Hematopoietic multipotent progenitor cell treated with erythropoietin and hydrocortisone succinate and interleukin-3 and kit ligand, for 8 days (in vitro differentiated cells): ENCODE measurements around the gene PRG3.
"Not testable (repeated sequence)": the region's sequence is repeated elsewhere in the genome, so short reads cannot be mapped to it uniquely, and the experiment has no call there.

Experiments used
- DNase-seq: peaks from one replicate; pipeline ENCODE4 v3.0.0-alpha.2; 2015

PRG3 gene

DNA sequence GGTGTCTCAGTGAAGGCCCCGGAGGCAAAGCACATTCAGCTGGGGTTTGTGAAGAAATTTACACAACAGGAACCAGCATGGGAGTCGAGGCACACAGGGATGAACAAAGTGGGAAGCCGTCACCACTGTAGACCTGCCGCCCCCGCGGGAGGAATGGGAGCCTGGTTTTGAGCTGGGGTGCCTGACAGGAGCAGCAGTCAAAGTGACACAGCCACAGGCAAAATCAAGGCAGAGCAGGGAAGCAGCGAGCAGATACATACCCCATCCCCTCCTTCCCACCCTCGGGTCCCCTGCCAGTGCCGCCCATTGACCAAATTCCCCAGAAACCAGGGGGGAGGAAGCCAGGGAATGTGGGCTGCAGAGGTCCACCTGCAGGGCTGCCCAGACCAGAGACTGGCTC, 22.0 kb downstream of the PRG3 start:
- no peak for DNase-seq

DNA sequence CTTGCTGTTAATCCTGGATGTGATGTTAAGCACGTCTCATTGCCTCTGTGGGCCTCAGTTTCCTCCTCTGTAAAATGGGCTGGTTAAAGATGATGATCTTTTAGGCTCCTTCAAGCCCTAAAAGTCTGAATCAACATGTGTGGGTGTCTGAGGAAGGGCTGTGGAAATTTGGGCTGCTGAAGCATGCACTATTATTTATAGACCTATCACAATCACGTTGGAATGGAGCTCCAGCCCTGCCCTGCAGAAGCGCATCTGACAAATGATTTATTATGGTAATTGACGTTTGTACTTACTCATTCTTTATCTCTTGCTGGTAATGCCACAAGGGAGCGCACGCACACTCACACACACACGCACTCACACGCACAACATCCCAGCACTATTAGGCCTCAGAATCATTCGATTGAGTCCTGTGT, 22.4 kb downstream of the PRG3 start:
- DNase-seq = peak; percentile 81

DNA sequence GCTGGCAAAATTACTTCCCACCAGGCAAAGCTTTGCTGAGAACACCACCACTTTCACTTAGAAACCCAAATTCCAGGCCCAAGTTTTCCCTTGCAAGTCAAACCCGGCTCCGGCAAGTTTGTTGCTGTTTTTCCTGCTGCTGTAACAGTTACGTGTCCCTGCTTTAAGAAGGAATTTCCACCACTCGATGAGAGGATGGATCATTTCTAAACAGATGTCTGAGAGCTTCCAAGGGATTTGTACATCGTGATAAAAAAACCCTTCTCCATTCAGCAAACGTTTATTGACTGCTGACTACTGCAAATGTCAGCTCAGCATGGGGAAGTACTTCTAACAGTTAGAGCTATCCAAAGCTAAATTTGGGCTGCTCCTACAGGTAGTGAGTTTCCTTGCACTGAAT, 23.1 kb downstream of the PRG3 start:
- DNase-seq = no peak

DNA sequence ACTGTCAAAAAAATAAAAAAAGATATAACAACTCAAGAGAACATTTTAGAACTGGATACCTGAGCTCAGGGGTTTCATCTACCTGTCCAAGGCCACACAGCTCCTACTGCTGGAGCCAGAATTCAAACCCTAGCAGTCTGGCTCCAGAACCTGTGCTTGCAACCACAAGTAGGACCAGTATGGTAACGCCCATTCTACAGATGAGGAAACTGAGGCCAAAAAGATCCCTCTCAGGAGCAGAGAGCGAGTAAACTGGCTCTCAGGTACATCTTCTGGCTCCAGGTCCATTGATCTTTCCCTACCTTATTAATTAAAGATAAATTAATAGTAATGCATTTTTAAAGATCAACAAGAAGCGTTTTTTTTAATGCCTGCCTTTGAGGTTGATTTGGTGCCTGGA, 23.6 kb downstream of the PRG3 start:
- DNase-seq = no peak

DNA sequence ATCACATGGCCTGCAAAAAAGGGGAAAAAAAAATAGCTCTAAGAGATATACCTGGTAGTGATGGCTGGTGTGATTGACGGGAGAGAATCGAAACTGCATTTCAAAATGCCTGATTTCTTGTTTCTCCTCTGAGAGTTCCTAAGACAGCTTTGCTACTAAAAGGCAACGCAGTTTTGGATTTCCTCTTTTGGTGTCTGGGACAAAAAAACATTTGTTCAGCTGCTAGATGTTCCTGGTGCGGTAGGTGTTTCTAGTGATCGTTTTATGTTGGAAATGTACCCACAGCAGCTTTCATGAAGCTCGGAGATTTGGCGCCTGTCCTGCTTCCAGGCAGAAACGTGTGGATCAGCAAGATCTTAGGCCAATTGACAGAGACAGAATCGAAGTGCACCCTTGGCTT, 24.7 kb downstream of the PRG3 start:
- DNase-seq = no peak

DNA sequence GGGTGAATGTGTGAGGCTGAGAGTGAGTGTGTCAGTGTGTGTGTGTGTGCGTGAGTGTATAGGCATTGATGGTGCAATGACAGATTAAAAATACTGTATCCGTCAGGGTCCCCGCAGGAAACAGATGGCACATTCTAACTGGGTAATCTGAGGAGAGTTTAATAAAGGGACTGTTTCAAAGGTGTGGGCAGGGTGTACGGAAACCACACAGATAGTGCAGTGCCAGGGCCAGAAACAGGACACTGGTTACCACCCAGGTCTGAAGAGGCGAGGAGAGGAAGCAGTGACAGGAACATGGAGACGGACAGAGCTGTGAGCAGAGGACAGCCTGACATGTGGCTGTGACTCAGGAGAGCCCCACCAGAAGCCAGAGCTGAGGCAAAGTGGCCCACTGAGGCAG, 26.3 kb downstream of the PRG3 start:
- DNase-seq = peak; percentile 79

DNA sequence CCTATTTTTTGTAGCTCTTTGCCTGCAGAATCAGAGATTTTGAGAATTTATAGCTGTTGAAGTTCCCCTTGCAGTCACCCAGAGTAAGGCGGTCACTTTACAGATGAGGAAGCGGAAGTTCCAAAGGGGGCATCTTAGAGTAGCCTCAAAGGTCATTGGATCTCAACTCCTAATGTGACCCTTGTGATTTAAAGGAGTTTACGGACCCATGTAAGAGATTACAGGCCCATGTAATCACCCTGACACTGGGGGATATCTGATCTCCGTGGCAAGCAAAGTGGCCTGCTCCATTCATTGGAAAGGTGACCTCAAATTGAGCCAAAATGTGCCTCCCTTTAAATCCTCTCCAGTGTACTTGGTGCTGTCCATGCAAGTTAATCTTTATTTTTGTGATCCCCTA, 27.1 kb downstream of the PRG3 start:
- peak; percentile 26 for DNase-seq

DNA sequence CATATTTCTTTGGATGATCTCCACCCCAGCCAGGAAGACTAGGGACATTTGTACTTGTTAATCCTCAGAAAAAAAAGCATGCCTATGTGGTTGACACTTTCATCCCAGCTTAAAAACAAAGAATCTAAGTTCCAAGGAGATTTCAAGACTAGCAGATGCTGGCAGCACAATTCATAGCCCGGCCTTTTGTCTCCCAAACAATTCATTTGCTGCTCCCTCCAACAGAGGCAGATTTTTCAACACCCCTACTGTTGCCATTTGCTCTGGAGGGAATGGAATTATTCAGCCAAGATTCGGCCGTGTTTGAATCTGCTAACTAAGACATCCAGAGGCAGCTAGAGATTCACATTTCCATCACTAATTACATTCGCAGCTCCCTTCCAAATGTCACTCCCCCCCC, 27.5 kb downstream of the PRG3 start:
- no peak for DNase-seq

DNA sequence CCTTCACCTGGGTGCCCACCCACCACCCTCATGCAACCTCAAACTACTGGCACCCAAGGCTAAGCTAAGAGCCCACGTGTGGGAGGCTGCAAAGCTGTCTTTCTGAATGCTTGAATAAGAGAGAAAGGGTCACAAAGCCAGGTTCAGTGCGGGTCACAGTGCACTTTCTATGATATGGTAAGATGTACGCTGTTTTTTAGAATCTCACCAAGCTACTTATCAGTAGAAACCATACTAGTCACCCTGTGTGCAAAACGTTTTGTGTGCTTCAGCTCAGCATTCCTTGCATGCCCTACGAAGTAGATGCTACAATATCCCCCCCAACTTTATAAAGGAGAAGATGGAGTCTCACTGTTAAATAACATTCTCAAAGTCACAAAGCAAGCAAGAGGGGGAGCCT, 27.9 kb downstream of the PRG3 start:
- peak; percentile 79 for DNase-seq

DNA sequence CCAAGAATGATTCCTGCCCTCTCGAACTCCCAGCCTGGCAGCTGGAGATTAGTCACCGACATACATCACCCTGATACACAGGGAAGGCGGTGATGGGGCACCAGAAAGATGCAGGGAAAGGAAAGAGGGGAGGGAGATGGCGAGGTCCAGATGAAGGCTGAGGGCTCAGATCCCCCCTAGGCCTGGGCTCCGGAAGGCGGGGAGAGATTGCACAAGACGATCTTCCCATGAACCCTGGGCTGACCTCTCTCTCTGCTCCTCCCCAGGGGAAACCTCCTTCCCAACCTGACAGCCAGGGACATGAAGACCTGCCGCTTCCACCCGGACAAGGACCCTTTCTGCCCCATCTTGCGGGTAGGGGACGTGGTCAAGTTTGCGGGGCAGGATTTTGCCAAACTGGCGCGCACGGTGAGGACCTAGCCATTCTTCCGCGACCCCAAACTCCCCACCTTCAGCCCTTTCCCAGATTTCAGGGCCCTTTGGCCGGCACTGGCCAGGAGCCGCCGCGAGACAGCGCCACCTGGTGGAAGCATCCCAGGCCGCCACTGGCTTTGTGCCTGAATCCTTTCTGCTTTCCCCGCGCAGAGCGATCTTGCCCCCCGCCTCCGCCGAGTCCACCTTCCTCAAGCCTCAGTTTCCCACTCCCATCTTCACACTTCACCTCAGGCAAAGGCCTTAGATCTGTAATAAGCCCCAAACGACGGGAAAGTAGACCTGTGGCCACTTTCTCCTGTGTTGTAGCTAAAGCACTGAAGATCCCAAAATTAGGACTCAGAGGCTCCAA, 31.3 kb downstream of the PRG3 start:
- peak; percentile 48 for DNase-seq

DNA sequence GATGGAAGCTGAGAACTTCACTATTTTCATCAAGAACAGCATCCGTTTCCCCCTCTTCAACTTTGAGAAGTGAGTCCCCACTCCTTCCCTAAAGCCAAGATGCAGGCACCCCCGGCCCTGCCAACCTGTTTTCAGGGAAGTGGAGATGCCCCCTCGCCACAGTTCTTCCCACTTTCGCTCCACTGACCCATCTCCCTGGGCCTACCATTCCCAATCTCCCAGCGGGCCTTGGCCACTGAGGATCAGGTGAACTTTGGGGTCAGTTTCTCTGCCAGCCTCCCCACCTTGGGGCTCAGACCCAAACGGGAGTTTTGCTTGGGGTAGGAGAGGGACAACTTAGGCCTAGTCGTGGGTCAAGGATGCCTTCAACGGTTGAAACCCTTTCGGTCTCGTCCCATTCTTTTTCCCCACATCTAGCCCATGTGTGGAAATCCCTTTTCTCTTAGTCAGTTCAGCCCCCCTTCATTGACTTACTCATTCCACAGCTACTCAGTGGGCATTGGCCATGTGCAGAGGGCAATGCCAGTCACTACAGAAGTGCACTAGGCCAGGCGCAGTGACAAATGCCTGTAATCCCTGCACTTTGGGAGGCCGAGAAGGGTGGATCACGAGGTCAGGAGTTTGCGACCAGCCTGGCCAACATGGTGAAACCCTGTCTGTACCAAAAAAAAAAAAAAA, 32.2 kb downstream of the PRG3 start:
- no peak for DNase-seq

DNA sequence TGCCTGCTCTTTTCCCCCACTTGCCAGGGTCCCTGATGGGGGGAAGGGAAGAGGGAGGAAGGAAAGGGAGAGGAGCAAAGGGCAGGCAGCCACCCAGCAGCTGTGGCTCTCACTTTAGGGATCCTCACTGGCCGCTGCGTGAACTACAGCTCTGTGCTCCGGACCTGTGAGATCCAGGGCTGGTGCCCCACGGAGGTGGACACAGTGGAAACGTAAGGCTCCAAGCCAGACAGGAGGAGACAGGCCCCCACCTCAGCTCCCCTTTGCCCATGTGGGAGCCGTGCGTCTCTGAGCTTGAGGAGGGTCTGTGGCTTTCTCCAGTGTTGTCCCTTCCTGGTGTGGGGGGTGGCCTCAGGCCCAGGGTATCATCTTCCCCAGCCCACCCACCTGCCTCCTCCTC, 32.9 kb downstream of the PRG3 start:
- DNase-seq = no peak

DNA sequence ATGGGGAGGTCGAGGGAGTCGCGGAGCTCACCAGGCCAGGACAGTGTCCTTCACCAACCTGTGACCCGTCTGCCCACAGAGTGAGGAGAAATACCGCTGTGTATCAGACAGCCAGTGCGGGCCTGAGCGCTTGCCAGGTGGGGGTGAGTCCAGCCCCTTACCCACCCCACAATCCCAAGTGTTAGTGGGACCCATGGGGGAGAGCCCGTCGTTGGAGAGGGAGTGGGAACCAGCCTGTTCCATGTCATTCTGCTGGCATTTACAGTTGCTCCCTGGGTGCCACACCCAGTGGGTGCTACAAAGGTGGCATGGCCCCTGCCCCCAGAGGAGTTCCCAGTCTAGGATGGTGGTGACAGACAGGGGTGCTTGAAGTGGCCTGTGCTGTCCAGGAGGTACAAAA, 33.6 kb downstream of the PRG3 start:
- no peak for DNase-seq

DNA sequence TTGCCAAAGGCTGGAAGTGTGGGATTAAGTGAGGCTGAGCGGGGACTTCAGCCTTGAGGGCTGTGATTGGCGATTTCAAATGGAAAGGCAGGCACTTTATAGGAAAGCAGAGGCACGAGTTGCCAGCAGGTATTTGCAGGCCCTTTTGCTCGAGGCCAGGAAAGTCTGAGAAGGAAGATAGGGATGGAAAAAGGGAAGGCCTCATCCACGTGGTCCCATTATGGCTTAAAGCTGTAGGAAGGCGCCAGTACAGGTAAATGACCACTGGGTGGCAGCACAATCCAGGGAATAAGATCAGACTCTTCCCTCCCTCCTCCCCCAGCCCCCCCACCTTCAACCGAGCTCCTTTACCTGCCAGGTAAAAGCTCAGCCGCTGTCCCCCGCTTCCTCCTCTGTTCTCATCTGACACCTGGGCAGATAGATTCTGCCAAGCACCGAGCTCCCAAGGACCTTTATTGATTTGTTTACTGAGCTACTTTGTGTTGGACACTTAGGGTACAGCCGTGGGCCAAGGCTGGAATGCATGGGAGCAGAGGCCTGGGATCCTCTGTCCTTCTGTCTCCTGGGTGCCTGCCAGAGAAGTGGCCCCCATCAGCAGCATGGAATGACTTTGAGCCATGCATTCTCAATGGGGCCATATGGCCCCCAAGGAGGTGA, 35.3 kb downstream of the PRG3 start:
- DNase-seq = peak; percentile 84

DNA sequence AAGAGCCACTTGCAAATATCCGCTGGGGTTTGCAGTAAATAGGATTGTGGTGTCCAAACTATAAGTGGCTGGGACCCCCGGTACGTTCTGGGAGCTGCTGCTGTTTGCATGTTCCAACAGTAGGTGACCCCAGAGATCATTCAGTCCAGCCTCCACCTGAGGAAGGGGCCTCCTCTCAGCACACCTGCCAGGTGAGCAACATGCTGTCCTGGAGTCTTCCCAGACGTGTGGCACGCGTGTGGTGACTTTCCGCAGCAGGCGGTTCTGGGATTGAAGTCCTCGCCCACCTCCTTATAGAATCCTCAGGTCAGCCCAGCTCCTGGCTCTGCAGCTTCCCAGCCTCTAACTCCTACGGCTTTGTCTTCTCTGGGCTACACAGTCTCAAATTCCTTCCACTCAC, 36.1 kb downstream of the PRG3 start:
- no peak for DNase-seq

DNA sequence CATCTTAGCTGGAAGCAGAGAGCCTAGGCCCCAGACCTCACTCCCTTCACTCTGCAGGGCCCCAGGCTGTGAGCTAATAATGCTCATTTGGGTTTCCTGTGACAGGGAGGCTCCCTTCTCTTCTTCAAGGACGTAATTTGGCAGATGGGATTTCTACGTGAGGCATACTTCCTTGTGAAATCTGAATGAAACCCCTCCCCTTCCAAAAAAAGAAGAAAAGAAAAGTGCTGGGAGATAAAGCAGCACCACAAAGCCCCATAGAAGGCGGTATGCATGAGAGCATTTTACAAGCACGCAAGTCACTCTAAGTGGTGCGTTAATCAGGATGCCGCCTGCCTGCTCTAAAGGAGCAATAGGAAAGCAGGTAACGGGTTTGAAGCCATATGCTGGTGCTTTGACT, 37.1 kb downstream of the PRG3 start:
- no peak for DNase-seq

DNA sequence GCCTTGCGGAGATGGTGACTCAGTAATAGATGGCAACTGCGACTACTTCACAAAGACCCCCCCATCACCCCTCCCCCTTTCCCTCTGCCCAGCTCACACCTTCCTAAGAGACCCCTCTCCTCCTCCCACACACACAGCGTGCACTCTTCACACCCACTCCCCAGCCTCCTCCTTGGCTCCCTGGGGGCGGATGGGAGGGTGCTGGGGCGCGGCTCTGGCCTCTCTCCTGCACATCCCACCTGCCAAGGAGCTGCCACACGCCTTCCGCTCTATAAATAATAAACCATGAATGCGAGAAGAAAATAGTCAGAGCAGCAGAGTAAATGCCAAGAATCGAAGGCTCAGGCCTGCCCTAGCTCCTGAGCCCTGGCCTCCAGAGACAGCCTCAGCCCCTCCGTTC, 38.2 kb downstream of the PRG3 start:
- DNase-seq = no peak

DNA sequence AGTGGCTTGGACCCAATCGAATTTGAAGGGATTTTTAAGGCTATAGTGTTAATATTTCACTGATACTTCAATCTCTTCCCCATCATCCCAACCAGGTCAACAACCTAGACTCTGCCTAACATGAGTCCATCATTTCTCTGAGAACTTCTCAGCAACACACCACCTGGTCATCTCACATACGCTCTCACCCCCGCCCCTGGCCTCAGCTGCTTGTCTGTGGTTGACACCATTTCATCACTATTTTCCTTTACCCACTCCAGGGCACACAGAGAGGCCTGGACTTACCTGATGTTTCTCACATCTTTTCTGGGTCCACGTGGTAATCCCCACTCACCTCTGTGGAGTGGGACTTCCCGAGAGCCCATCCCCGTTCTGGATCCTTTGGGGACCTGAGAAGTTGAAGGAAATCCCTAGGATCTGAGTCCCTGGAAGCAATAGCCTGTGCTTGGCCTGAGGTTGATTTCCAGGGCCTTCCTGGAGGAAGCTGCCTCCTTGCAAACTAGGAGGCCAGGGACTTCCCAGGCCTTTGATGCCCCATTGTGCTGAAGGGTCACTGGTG, 39.6 kb downstream of the PRG3 start:
- no peak for DNase-seq

DNA sequence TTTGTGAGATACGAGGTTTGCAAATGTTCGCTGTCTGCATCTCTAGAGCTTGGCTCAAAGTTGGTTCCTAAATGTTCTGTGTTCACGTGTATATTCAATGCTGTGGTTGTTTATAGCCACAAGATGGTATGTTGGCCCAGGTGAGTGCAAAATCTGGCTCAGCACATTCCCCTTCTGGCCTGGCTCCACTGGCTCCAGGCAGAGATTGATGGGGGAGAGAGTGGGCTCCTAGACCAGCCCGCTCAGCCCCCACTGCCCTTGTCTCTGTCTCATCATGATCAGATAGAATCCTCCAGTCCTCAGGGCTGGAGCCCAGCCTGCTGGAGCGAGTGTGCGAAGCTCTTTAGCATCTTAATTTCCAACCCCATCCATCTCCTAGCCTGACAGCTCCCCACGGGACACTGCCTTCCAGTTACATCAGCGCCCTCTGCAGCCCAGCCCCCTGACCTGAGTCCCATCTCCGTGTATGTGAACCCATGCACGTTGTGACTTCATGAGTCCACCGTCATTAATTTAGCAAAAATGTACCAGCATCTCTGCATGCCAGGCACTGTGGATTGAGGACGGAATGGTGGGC, 40.8 kb downstream of the PRG3 start:
- peak; percentile 43 for DNase-seq

DNA sequence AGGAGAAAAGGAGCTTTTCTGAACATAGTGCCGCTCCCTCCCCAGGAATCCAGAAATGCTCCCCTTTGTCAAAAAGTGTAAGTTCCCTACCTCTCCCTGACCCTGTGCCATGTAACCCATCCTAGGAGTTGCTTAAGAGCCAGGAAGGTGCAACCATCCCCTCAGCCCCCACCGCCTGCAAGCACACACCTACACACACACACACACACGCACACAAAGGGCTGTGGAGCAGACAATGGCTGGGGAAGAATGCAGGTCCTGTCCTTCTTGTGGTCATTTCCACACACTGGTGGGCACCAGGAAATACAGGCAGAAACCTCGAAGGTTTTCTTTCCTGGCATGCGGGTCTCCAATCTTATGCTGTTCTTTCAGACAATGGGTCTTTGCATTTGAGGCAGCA, 41.6 kb downstream of the PRG3 start:
- no peak for DNase-seq

DNA sequence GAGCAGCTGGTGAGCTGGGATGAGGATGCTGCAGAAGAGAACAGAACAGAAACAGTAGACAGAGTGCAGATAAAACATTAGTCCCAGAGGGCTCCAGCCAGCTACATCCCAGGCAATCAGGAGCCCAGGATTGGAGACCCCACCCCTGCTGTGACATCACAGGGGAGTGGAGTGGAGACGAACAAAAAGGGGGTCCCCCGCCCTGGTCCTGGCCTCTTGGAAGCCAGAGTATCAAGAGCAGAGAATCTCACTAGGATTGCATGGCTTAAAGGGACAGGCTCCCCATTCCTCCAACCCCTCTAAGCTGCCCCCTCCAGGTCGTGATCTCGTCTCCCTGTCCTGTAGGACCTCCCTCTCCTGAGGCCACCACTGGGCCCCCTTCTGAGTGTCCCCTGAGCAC, 42.8 kb downstream of the PRG3 start, which contains the start of gene P2RX3:
Gene P2RX3, plus strand, starts transcription at position 211 of the 400 bp plus-strand sequence. CDS start 199 bp downstream, outside the sequence.
- DNase-seq = no peak

DNA sequence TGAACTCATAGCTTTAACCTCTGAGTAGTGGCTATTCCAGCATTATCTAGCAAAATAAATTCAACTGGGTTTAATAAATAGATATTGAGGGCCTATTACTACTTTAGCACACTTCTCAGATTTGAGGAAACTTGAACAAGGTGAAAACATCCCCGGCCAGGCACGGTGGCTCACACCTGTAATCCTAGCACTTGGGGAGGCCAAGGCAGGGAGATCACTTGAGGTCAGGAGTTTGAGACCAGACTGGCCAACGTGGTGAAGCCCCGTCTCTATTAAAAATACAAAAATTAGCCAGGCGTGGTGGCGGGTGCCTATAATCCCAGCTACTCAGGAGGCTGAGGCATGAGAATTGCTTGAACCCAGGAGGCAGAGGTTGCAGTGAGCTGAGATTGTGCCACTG, 44.1 kb downstream of the PRG3 start:
- DNase-seq = not testable (repeated sequence)

DNA sequence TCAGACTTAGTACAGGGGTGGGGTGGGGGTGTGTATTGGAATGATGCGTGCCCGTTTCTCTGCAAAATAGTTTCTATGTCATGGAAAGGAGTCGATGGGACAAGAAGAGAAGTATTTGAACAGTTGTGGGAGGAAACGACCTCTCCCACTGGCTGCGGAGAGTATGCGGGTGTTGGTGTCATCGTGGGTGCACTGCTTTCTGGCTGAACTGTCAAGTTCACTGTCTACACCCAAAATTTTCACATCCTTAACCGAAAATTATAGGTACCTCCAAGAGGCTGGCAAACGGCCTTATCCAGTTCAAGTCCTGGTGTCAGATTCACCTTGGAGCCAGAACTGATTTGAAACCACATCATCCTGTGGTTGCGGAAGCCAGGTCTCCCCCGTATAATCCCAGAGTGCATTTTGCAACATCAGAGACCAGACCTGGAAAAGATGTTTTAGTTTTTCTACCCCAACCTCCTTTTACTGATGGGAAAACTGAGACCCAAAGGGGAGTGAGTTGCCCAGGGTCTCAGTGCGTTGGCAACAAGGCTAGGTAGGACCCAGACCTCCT, 44.8 kb downstream of the PRG3 start:
- peak; percentile 28 for DNase-seq
